Bone marrow (tissue), 2 donors: ENCODE data around the gene CAPZA3.
"Not testable (repeated sequence)": the region's sequence is repeated elsewhere in the genome, so short reads cannot be mapped to it uniquely, and the experiment has no call there.

ENCODE experiments used
- DNase-seq, 2 donors: peaks; one replicate each; lab custom pipeline; 2025; lab: John Stamatoyannopoulos, UW

The CAPZA3 gene

GRCh38 chr12:18737819-18738218 lies at the start of gene CAPZA3, which contains the start of gene PLCZ1:
Gene CAPZA3, plus strand, starts transcription at chr12:18738119. Its CDS starts 150 bp downstream, at chr12:18738269.
Gene PLCZ1, minus strand, starts transcription at chr12:18738012. Its CDS starts 641 bp downstream, at chr12:18737371.
- DNase-seq: no peak

- DNase-seq: no peak
Observed at GRCh38 chr12:18689771-18690170, 48.1 kb upstream of the CAPZA3 start.

- DNase-seq: no peak
Observed at GRCh38 chr12:18690653-18691052, 47.3 kb upstream of the CAPZA3 start.

- DNase-seq: not testable (repeated sequence)
Observed at GRCh38 chr12:18693986-18694385, 43.9 kb upstream of the CAPZA3 start.

- no peak for DNase-seq
Observed at GRCh38 chr12:18696971-18697602, 40.8 kb upstream of the CAPZA3 start.

GRCh38 chr12:18700271-18700670 lies 37.6 kb upstream of the CAPZA3 start:
- no peak for DNase-seq

GRCh38 chr12:18703321-18703720 lies 34.6 kb upstream of the CAPZA3 start:
- no peak for DNase-seq

- DNase-seq: no peak
Observed at GRCh38 chr12:18703911-18704310, 34.0 kb upstream of the CAPZA3 start.

GRCh38 chr12:18706798-18707197 lies 31.1 kb upstream of the CAPZA3 start:
- DNase-seq: no peak

- no peak for DNase-seq
Observed at GRCh38 chr12:18716236-18716635, 21.7 kb upstream of the CAPZA3 start.

GRCh38 chr12:18718462-18718861 lies 19.5 kb upstream of the CAPZA3 start:
- no peak for DNase-seq

- no peak for DNase-seq
Observed at GRCh38 chr12:18719922-18720510, 17.9 kb upstream of the CAPZA3 start.

- DNase-seq: no peak
Observed at GRCh38 chr12:18720690-18721089, 17.2 kb upstream of the CAPZA3 start.

GRCh38 chr12:18721452-18721851 lies 16.5 kb upstream of the CAPZA3 start:
- DNase-seq: no peak

GRCh38 chr12:18723752-18724151 lies 14.2 kb upstream of the CAPZA3 start:
- DNase-seq: no peak

- DNase-seq: no peak
Observed at GRCh38 chr12:18731156-18731555, 6.8 kb upstream of the CAPZA3 start.

GRCh38 chr12:18747895-18748294 lies 10.0 kb downstream of the CAPZA3 start:
- DNase-seq: no peak

GRCh38 chr12:18749386-18749957 lies 11.6 kb downstream of the CAPZA3 start:
- DNase-seq: no peak

GRCh38 chr12:18750085-18750484 lies 12.2 kb downstream of the CAPZA3 start:
- DNase-seq: no peak

GRCh38 chr12:18751866-18752265 lies 13.9 kb downstream of the CAPZA3 start:
- no peak for DNase-seq

GRCh38 chr12:18752280-18752920 lies 14.5 kb downstream of the CAPZA3 start:
- no peak for DNase-seq

- DNase-seq: no peak
Observed at GRCh38 chr12:18752947-18753346, 15.0 kb downstream of the CAPZA3 start.
